CD1c-positive myeloid dendritic cell (primary cell): ENCODE measurements around the gene SERTAD1.
A peak's percentile ranks its signal among the peaks of the same experiment; 100 is the strongest.

Source experiments
- DNase-seq: peaks from one replicate; pipeline ENCODE4 v3.0.0-alpha.2; 2016; ENCODE audit errors: extremely low spot score

Gene SERTAD1

GRCh38 chr19:40403262-40403984 is 22.4 kb downstream of the SERTAD1 start:
- DNase-seq: peak; percentile 85

DNA sequence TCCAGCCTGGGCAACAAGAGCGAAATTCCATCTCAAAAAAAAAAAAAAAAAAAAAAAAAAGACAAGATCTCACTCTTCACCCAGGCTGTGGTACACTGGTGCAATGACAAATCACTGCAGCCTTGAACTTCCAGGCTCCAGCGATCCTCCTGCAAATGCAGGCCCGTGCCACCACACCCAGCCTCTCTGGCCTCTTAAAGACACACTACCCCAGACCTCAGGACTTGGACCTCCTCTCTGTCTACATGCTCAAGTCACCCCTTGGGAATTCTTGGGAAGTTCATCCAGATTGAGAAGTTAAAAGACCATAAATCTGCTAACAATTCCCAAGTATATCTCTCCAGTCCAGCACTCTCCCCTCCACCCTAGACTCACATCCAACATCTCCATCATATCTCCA is 25.2 kb downstream of the SERTAD1 start:
- DNase-seq: no peak

GRCh38 chr19:40398417-40399131 is 27.2 kb downstream of the SERTAD1 start:
- DNase-seq: peak; percentile 76

DNA sequence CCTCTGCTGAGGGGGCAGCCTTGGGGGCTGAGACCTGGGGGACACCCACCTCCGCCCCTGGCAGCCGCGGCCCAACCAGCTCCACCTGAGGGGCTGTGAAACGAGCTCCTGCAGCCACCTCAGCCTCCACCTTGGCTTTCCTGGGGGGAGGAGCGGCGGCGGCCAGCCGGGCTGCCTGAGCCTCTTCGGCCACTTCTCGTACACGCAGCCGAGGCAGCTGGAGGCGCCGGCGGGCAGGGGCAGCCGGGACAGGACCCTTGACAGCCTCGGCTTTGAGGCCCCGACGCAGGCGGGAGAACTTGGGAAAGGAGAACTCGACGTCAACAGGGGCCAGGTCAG is 28.3 kb downstream of the SERTAD1 start:
- no peak for DNase-seq

DNA sequence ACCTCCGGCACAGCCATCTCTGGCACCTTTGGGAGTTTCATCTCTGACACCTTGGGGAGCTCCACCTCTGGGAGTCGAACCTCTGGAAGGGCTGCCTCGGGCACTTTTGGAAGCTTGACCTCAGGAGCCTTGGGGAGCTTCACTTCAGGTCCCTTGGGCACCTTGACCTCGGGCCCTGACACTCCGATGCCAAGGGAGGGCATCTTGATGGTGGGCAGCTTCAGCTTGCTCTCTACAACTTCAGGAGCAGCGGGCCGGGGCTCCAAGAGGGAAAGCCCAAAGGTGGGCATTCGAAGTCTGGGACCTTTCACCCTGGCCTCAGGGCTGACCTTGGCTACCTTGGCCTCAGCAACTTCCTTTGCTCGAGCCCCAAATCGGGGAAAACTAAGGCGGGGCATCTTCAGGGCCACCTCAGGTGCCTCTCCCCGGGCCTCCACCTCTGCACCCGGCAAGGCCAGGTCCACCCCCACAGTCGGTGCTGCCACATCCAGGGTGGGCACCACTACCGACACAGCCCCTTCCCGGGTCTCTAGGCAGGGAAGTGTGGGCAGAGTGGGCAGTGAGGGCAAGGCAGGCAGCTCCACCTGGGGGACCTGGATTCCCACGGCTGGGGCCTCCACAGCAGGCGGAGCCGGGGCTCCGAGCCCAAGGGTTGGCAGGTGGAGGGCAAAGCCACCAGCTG is 28.8 kb downstream of the SERTAD1 start:
- no peak for DNase-seq

GRCh38 chr19:40395956-40396355 is 29.8 kb downstream of the SERTAD1 start:
- DNase-seq: no peak

GRCh38 chr19:40394816-40395210 is 31.0 kb downstream of the SERTAD1 start:
- DNase-seq: no peak

- DNase-seq: no peak
These were observed 31.6 kb downstream of the SERTAD1 start for GRCh38 chr19:40393894-40394815.

DNA sequence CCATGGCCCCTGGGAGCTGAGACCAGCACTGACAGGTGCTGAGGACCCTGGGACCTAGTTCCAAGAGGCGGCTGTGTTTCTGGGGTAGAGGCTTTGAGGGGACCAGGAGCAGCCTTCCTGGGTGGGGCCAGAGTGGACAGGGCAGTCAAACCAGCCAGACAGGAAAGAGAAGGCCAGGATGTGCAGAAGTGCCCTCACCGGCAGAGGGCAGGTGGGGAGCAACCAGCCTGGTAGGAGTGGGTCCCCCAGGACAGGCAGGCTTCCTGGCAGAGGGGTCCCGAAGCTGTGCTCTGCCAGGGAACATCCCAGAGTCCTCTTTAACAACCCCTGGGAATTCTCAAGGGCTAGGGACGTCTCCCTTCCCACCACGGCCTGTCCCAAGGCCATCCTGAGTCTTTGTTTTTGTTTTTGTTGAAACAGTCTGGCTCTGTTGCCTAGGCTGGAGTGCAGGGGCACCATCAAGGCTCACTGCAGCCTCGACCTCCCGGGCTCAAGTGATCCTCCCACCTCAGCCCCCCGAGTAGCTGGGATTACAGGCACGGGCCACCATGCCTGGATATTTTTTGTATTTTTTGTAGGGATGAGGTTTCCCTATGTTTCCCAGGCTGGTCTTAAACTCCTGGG is 32.8 kb downstream of the SERTAD1 start:
- no peak for DNase-seq

GRCh38 chr19:40392123-40392522 is 33.7 kb downstream of the SERTAD1 start:
- DNase-seq: no peak

- no peak for DNase-seq
These were observed 35.6 kb downstream of the SERTAD1 start, which contains the start of gene HIPK4 for GRCh38 chr19:40390084-40390742. Gene HIPK4 (minus strand): TSS chr19:40390181. CDS start chr19:40389902, 279 bp downstream.

DNA sequence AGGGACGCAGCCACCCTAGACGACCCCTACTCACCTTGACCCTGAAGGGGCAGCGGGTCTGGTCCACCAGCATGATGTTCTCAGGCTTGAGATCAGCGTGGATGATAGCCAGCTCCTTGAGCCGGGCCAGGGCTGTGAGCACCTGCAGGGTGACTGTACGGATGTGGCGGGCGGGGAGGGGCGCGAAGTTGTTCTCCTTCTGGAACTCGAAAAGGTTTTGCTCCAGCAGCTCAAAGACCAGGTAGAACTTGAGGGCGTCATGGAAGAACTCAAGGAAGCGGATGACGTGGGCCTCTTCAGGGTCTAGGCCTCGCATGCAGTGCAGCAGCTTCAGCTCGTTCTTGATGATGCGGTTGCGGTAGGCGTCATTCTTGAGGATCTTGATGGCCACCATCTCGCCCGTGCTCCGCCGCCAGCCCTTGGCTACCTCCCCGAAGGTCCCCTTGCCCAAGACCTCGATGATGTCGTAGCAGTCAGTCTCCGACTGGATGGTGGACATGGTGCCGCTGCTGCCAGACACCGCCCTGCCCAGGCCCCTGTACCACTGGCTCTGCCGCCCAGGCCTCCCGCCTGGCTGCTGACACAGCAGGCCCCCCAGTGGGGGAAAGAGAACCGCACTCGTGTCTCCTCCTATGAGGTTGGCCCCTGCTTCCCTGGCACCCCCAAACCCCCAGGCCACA is 36.2 kb downstream of the SERTAD1 start:
- DNase-seq: no peak

DNA sequence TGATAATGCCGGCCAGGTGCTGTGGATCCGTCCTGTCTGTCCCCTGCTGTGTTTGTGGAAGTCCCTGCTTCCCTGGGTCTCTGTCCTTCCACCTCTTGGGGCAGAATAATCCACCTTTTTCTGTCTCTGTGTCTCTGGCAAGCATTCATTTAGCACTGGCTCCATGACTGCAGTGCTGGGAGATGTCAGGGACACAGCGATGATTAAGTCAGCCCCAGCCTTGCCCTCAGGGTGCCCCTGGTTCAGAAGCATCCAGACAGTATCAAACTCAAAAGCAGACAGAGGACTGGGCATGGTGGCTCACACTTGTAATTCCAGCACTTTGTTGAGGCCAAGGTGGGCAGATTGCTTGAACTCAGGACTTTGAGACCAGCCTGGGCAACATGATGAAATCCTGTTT is 37.3 kb downstream of the SERTAD1 start:
- DNase-seq: no peak

GRCh38 chr19:40387155-40387554 is 38.6 kb downstream of the SERTAD1 start:
- DNase-seq: no peak

DNA sequence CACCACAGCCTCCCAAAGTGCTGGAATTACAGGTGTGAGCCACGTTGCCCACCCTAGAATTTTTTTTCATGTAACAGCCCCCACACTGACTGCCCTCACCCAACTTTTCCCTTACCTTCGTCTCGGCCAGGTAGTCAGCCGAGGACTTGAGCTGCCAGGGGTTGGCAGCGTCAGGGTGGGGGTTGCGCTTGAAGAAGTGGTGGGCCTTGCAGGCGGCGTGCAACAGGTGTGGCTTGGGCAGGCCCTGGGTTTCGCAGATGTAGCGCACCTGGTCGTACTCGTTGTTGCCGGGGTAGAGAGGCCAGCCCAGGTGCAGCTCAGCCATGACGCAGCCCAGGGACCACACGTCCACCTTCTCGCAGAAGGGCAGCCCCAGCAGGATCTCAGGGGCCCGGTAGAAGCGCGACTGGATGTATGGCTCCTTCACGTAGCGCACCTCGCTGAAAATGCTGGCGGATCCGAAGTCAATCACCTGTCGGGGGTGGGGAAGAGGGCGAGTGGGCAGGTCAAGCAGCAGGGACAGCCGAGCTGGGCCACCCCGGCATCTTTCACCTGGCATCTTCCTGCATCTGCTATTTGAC is 42.0 kb downstream of the SERTAD1 start:
- DNase-seq: no peak

GRCh38 chr19:40381321-40381720 is 44.5 kb downstream of the SERTAD1 start:
- DNase-seq: no peak

- DNase-seq: no peak
These were observed 45.4 kb downstream of the SERTAD1 start for GRCh38 chr19:40380199-40381037.

DNA sequence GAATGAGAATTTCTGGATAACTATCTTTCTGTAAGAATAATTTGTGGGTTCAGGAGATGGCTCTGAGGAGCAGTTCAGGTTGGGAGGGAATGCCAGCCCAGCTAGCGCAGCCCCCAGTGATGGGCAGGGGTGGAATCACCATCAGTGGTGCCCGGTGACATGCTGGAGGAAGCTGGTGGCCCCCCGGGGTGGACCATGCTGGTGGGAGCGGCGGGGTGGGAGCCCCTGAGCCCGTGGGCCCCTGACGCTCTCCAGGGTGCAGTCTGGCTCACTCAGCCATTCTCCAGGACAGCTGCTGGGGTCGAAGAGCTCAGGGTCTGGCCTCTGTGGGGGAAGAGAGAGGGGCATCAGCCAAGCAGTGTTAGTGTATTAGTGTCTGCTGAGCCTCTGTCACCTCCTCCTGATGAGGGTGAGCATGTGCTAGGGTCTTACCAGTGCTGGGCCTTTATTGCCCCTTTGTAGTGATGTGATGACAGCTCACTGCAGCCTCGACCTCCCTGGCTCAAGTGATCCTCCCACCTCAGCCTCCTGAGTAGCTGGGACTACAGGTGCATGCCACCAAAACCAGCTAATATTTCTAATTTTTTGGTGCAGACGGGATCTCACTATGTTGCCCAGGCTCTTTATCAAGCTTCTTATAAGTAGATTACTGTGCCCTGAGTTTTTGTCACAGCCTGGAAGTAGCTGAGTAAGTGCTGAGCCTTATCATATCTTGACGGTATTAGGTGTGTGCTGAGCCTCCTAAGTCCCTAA is 46.2 kb downstream of the SERTAD1 start:
- DNase-seq: no peak
